Neural progenitor cell (in vitro differentiated cells): ENCODE results near the gene TGFBR3.

ENCODE experiments used
- EZH2 ChIP-seq: fragments of 200-600 bp; sonication (generic); IDR thresholded peaks from 2 replicates; pipeline ENCODE4 v1.6.1; 2017; ENCODE audit warnings: antibody characterized with exemption, mild to moderate bottlenecking, moderate library complexity
- EZH2phosphoT487 ChIP-seq: fragments of 200-600 bp; sonication (generic); IDR thresholded peaks from 2 replicates; pipeline ENCODE4 v1.6.1; 2017; ENCODE audit warnings: antibody characterized with exemption
- TF ChIP-seq, protein P1 (sequence below): fragments of 200-600 bp; sonication (generic); IDR thresholded peaks from 2 replicates; pipeline ENCODE4 v1.5.1; 2017; ENCODE audit warnings: antibody characterized with exemption, mild to moderate bottlenecking

DNA sequence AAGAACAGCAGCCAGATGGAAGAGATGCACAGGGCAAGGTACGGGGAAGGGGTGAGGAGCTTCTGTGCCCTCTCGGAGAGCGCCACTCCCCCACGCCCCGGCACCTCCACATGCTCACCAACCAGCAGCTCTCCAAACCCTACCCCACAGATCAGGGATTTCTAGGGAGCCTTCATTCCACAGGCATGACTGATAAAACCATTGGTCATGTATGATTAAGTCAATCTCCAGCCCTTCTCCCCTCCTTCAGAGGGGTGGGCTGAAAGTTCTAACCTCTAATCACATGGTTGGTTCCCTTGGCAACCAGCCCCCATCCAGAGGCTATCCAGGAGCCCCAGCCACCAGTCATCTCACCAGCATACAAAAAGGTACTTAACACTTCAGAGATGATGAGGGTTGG, 144.7 kb downstream of the TGFBR3 start:
- TF ChIP-seq, protein P1, sequence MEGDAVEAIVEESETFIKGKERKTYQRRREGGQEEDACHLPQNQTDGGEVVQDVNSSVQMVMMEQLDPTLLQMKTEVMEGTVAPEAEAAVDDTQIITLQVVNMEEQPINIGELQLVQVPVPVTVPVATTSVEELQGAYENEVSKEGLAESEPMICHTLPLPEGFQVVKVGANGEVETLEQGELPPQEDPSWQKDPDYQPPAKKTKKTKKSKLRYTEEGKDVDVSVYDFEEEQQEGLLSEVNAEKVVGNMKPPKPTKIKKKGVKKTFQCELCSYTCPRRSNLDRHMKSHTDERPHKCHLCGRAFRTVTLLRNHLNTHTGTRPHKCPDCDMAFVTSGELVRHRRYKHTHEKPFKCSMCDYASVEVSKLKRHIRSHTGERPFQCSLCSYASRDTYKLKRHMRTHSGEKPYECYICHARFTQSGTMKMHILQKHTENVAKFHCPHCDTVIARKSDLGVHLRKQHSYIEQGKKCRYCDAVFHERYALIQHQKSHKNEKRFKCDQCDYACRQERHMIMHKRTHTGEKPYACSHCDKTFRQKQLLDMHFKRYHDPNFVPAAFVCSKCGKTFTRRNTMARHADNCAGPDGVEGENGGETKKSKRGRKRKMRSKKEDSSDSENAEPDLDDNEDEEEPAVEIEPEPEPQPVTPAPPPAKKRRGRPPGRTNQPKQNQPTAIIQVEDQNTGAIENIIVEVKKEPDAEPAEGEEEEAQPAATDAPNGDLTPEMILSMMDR: no peak
- TF ChIP-seq EZH2phosphoT487 (no peak), EZH2 (no peak)
